Ramos (cell line): ENCODE results near the gene ZNF776.
"Not testable (repeated sequence)": the region's sequence is repeated elsewhere in the genome, so short reads cannot be mapped to it uniquely, and the experiment has no call there.

Experiments used
- in situ Hi-C: fragments of 300-500 bp; cut with MboI; formaldehyde crosslinking; loops from one replicate; pipeline ENCODE4 v1.14.3; 2022; ENCODE audit warnings: low sequenced_read_pairs; ENCODE audit not compliant: unreplicated experiment

Gene ZNF776

DNA sequence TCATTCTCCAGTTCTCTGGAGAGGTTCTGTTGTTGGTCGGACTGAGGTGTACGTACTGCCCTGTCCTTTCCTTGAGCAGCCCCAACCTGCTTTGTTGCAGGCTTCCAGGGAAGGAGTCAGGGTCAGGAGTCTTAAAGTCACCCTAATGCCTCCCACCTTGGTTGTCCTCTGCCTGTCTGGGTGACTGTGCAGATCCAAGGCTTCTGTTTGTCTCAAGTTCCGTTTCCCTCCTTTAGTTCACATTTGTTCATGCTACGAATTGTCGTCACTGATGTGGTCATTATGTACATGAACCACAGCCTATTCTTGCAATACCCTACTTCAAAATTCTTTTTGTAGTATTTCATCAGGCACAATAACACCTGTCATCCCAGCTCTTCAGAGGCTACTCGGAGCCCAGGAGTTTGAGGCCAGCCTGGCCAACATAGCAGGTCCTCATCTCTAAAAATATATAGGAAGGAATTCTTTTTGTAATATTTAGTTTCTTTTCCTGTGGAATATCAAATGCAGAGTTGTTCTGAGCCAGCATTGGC is 30.2 kb downstream of the ZNF776 start:
- in situ Hi-C loops: no loop called here

GRCh38 chr19:57778336-57778735 is 31.7 kb downstream of the ZNF776 start:
- in situ Hi-C loops: no loop called here

DNA sequence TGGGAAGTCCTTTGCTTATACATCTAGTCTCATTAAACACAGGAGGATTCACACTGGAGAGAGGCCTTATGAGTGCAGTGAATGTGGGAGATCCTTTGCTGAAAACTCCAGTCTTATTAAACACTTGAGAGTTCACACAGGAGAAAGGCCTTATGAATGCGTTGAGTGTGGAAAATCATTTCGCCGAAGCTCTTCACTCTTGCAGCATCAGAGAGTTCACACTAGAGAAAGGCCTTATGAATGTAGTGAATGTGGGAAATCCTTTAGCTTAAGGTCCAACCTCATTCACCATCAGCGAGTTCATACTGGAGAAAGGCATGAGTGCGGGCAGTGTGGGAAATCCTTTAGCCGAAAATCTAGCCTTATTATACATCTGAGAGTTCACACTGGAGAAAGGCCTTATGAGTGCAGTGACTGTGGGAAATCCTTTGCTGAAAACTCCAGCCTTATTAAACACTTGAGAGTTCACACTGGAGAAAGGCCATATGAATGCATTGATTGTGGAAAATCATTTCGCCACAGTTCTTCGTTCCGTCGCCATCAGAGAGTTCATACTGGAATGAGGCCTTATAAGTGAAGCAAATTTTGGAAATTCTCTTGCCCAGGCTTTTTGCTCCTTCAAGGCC is 32.7 kb downstream of the ZNF776 start:
- in situ Hi-C loops: no loop called here

- in situ Hi-C loops: no loop called here
Observed at GRCh38 chr19:57786286-57786685, 39.7 kb downstream of the ZNF776 start.

- in situ Hi-C loops: no loop called here
Observed at GRCh38 chr19:57786906-57787305, 40.3 kb downstream of the ZNF776 start.

- in situ Hi-C loops: no loop called here
Observed at GRCh38 chr19:57788114-57788692, 41.6 kb downstream of the ZNF776 start.

- in situ Hi-C loops: no loop called here
Observed at GRCh38 chr19:57789288-57789687, 42.7 kb downstream of the ZNF776 start.

DNA sequence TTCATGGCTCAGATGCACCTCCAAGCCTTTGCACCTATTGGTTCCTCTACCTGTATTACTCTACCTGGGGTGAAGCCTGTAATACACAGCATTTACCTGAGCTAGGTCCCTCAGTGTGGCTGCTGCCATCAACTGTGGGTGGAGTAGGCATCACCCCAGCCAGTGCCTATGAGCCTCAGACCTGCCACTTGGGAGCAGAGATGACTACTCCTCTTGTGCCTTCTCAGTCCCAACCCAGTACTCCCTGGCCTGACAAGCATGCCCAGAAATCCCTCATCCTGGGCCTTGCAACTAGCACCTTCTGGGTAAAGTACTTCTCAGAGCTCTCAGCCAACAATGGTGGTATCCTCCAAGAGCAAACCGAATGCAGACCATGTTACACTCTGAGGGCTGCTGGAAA is 50.0 kb downstream of the ZNF776 start:
- in situ Hi-C loops: not testable (repeated sequence)

- in situ Hi-C loops: no loop called here
Observed at GRCh38 chr19:57800696-57801095, 54.1 kb downstream of the ZNF776 start.

DNA sequence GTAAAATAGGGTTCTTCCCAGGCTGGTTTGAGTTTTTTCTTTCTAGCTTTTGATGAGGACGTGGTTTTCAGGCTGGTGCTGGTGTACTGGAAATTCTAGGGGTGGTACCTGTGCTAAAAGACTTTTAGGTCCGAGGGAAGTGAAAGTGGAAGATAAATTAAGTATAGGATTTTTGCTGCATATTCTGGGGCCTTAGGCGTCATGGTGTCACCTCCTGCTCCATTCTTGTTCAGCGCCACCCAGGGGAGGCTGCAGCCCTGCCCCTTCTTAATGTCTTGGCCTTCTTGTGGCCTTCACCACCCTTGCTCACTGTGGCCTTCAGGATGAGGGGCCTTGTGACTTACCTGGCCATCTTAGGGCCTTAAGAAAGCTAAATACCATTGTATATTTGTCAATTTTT is 55.7 kb downstream of the ZNF776 start:
- in situ Hi-C loops: no loop called here

DNA sequence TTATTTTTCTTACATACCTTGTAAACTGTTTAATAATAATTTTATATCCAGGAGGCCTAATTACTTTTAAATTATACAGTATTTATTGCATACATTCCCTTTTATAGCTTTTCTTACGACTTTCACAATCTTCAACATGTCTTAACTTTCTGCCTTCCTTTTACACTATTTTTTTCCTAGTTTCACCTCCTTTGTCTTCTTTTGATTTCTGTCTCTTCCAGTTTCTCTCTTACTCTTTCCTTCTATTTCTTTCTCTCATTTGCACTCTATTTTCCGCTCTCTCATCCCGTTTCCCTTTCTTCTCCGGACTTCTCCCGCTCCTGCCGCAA is 56.6 kb downstream of the ZNF776 start:
- in situ Hi-C loops: no loop called here

GRCh38 chr19:57803594-57804325 is 57.1 kb downstream of the ZNF776 start:
- in situ Hi-C loops: no loop called here

GRCh38 chr19:57807541-57807940 is 60.9 kb downstream of the ZNF776 start:
- in situ Hi-C loops: no loop called here
